ENCODE results near the gene VRTN. TPM values are rescaled to one million over a fixed set of nuclear protein-coding genes. Genes with fewer than 3 reads are reported as not detected.

VRTN gene
- total and polyA plus RNA-seq, 2 of the 13 experiments (the other 11 are each of a cell fraction or from before 2014, with no cell fraction given) = not detected

- Histone ChIP-seq H3K9ac (ENCODE audit: insufficient read depth, low read depth, low read length) (no peak overlapping the region), H4K20me1 (ENCODE audit: insufficient read depth, low read length) (no peaks in the 10 kb centered on the region), H3K4me3 (replicated peaks in 1 of 3; ENCODE audit: insufficient read depth in 1 of 3, low read depth in 2 of 3, low read length in 3 of 3) (no peak overlapping the region), H3K9me3 (ENCODE audit: low read length) (no peaks in the 10 kb centered on the region), H2AFZ (ENCODE audit: low read length) (no peak overlapping the region), H3K27ac (ENCODE audit: extremely low read length, insufficient read depth, low read length) (no peak overlapping the region), H3K79me2 (ENCODE audit: insufficient read depth, low read length) (no peaks in the 10 kb centered on the region), H3K4me1 (ENCODE audit: insufficient read depth, low read length) (no peaks in the 10 kb centered on the region), H3K27me3 (ENCODE audit: control insufficient read depth in 1 of 2, insufficient read depth in 2 of 2, low read length in 2 of 2) (peaks cover 0 to 28% of the 10 kb centered on the region in 2 experiments; a peak in 2 of 5 replicates), H3K36me3 (replicated peaks in 1 of 2; ENCODE audit: control insufficient read depth in 1 of 2, insufficient read depth in 2 of 2, low read length in 2 of 2) (no peaks in the 10 kb centered on the region), H3K4me2 (ENCODE audit: low read depth, low read length) (no peak overlapping the region)
- CTCF ChIA-PET (ENCODE audit: low intra/inter-chr PET ratio, low total read pairs) = no interaction called here
- 50% methylated on average over 6 of the region's 6 CpGs for WGBS (ENCODE audit: low lambda C conversion rate)
- TF ChIP-seq ZNF326 (CRISPR knock-in tag; IDR thresholded peaks at IDR 0.05; ENCODE audit: borderline replicate concordance) (no peak), MEIS1 (CRISPR knock-in tag; IDR thresholded peaks at IDR 0.05; ENCODE audit: borderline replicate concordance) (no peak)
- in situ Hi-C loops (cut with HindIII; ENCODE audit: extremely low pct_ligation_motif_present, low pct_unique_long_range_greater_than_20kb) = no loop called here
- ATAC-seq = no peak
- no peak for DNase-seq (ENCODE audit: low spot score)
- intact Hi-C loops (cut with micrococcal nuclease; ENCODE audit: unreplicated experiment) = no loop called here
- POLR2A ChIA-PET = no interaction called here
- no TSS peak for BruUV-seq (replicated peaks)
- no peak for FAIRE-seq
Observed at GRCh38 chr14:74368026-74368425, 19.8 kb downstream of the VRTN start.

- no peak overlapping the region for H3K4me3 ChIP-seq (replicated peaks in 1 of 3; ENCODE audit: insufficient read depth in 1 of 3, low read depth in 2 of 3, low read length in 3 of 3)
- in situ Hi-C loops (cut with HindIII; ENCODE audit: extremely low pct_ligation_motif_present, low pct_unique_long_range_greater_than_20kb) = no loop called here
- ATAC-seq (no peak), FAIRE-seq (no peak), DNase-seq (ENCODE audit: low spot score) (no peak)
- no peaks in the 10 kb centered on the region for H4K20me1 ChIP-seq (ENCODE audit: insufficient read depth, low read length)
- peaks cover 0 to 28% of the 10 kb centered on the region in 2 experiments; a peak in 2 of 5 replicates for H3K27me3 ChIP-seq (ENCODE audit: control insufficient read depth in 1 of 2, insufficient read depth in 2 of 2, low read length in 2 of 2)
- TF ChIP-seq DNMT1 (CRISPR knock-in tag; IDR thresholded peaks at IDR 0.05) (no peak), SIN3A (IDR thresholded peaks at IDR 0.05; ENCODE audit: borderline replicate concordance, low read depth, low read length) (no peak), TRIM22 (IDR thresholded peaks at IDR 0.05) (no peak), SRSF4 (IDR thresholded peaks at IDR 0.05; ENCODE audit: low read depth, low read length, poor library complexity, severe bottlenecking) (no peak), ZNF256 (CRISPR knock-in tag; conservative IDR thresholded peaks at IDR 0.05) (no peak), ATF5 (CRISPR knock-in tag; IDR thresholded peaks at IDR 0.05; ENCODE audit: low read depth) (no peak)
- POLR2A ChIA-PET = no interaction called here
- no peaks in the 10 kb centered on the region for H3K4me1 ChIP-seq (ENCODE audit: insufficient read depth, low read length)
- H3K9ac ChIP-seq (ENCODE audit: insufficient read depth, low read depth, low read length) = no peak overlapping the region
- no peaks in the 10 kb centered on the region for H3K9me3 ChIP-seq (ENCODE audit: low read length)
- no peak overlapping the region for H2AFZ ChIP-seq (ENCODE audit: low read length)
- CTCF ChIA-PET (ENCODE audit: low intra/inter-chr PET ratio, low total read pairs) = no interaction called here
- no peak overlapping the region for H3K27ac ChIP-seq (ENCODE audit: extremely low read length, insufficient read depth, low read length)
- H3K79me2 ChIP-seq (ENCODE audit: insufficient read depth, low read length) = no peaks in the 10 kb centered on the region
- BruUV-seq (replicated peaks) = no TSS peak
- no peak overlapping the region for H3K4me2 ChIP-seq (ENCODE audit: low read depth, low read length)
- no peaks in the 10 kb centered on the region for H3K36me3 ChIP-seq (replicated peaks in 1 of 2; ENCODE audit: control insufficient read depth in 1 of 2, insufficient read depth in 2 of 2, low read length in 2 of 2)
- 12% methylated on average over 8 of the region's 8 CpGs for WGBS (ENCODE audit: low lambda C conversion rate)
- intact Hi-C loops (cut with micrococcal nuclease; ENCODE audit: unreplicated experiment) = no loop called here
Observed at GRCh38 chr14:74368441-74368840, 20.2 kb downstream of the VRTN start.

All from HepG2 (cell line).